Suppressor macrophage treated with lipopolysaccharide for 4 hours (primary cell): ENCODE measurements around the gene ROBO1.

Experiments used
- DNase-seq: peaks from one replicate; pipeline ENCODE4 v3.0.0-alpha.2; 2020

ROBO1 gene

GRCh38 chr3:78659386-78659987 lies 1108.3 kb downstream of the ROBO1 start:
- peak; percentile 58 for DNase-seq

GRCh38 chr3:78647726-78648125 lies 1120.1 kb downstream of the ROBO1 start:
- DNase-seq: no peak

GRCh38 chr3:78645628-78646310 lies 1122.0 kb downstream of the ROBO1 start:
- DNase-seq: peak; percentile 67

DNA sequence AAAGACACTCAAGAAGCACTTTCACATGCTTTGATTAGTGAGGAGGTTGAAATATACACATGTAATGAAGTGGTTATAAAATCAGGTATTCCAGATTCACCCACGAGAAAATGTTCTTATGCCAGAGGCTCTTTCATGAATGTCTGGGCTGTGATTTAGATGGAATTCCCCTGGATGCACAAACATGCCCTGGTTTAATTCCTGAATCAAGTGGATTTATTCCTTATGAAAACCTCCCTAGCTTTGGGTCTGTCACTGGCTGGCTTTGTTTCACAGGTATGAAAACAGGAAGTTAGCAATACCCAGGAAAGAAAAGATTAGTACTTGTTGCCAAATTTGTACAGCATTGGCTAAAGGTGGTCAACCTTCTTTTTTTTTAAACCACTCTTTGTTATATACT lies 1123.0 kb downstream of the ROBO1 start:
- no peak for DNase-seq

DNA sequence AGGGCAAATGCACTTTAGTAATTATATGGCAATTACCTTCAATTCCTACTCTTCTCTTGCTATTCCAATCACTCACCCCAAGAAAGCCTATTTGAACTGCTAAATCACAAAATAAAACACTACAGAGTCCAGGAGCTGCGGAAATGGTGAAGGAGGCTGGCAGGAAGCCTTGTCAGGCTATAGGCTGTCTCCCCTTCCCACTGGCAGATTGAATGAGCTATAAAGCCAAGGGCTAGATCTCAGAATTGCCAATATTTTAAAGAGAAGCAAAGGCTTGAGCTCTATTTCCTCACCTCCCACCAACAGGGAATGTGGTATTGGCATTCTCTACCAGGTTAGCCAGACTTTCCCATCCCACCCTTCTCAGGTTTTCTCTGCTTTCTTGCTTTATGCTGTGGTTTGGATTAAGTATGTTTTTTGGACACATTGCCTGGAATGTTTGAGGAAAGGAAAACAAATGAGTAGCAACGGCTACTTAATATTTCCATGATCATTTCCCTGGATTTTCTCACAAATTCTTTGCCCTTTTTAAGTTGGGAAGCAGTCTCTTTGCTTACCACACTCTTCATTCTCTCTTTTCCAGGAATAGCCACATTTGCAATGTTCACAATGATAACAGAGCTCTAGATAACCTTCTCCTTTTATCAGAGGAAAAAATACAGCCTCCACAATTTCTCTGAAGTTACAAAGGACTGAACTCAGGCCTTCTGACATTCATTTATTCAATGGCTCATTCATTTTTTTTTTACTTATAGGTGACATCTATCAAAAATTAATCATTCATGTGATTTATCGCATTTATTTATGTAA lies 1125.4 kb downstream of the ROBO1 start:
- DNase-seq: no peak

GRCh38 chr3:78641703-78642102 lies 1126.1 kb downstream of the ROBO1 start:
- no peak for DNase-seq

- no peak for DNase-seq
These were observed 1133.5 kb downstream of the ROBO1 start for GRCh38 chr3:78634316-78634715.

DNA sequence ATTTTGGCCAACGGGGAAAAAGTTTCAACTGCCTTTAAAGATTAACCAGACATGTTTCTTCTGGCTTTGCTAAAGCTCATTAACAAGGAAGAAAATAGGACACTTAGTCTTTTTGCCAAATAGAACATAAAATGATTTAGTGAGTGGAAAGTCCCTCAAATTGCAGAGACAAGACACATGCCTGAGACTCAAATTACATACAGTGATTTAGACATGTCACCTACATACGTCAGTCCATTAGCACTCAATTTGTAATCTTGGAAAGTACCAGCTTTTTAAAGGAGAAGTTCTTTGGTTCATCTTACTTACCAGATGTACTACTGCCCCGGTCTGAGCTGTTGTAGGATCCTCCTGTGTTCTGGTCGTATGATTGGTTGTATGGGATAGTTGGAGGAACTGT lies 1134.2 kb downstream of the ROBO1 start:
- no peak for DNase-seq

DNA sequence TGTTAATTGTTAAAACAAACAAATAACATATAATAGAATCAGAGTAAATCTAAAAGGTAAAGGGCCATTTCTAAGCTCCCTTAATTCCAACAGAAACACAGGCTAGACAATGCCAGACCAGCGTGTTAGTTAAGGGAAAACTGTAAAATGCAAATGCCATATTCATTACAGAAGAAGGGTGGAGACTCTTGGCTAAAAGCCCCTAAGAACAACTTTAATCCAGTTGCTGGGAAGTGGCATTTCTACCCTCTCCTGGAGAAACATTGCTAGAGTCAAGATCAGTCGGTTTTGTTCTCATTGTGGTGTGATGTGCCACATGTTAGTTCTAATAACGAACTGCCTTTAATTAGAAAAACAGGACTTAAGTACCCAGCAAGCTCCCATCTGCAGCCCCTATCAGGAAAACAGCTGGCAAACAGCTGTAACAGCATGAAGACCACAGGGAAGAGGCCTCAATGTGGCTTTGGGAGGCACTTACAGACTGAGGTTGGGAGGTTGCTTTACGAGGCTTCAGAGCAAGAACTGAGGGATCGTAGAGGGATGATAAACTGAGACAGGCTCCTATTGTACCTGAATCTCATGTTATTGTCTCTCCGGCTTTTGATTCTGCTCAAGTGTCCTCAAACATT lies 1134.8 kb downstream of the ROBO1 start:
- no peak for DNase-seq

DNA sequence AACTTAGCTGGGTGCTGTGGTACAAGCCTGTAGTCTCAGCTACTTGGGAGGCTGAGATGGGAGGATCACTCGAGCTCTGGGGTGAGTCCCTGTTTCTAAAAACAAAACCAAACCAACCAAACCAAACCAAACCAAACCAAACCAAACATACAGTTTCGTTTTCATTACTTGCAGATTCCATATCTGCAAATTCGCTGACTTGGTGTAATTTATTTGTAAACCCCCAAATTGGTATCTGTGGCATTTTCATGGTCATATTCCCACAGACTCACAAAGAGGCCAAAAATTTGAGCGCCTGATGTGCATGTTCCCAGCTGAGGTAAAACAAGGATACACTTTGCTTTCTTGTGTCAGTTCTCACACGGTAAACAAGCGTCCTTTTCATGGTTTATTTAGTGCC lies 1138.3 kb downstream of the ROBO1 start:
- DNase-seq: no peak

- DNase-seq: no peak
These were observed 1146.6 kb downstream of the ROBO1 start for GRCh38 chr3:78621061-78621716.

GRCh38 chr3:78614486-78614885 lies 1153.3 kb downstream of the ROBO1 start:
- DNase-seq: no peak

DNA sequence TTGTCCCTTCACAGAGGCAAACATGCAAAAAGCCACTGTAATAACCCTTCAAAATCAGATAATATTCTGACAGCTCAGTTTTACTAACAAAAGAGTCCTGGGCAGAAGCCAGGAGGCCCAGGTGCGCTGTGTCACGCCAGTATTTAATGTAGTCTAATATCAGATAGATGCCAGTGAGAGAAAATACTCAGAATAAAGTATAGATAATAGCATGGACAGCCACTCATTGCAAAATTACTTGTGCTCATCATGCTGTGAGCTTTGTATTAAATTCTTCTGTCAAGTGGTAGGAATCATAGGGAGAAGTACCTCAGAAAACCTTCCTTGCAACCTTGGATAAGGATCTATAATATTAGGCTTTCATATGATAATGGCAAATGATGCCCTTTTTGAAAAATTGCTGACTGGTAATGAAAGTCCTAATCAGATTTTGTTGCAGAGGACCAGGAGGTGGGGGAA lies 1154.3 kb downstream of the ROBO1 start:
- no peak for DNase-seq

GRCh38 chr3:78611278-78611677 lies 1156.5 kb downstream of the ROBO1 start:
- no peak for DNase-seq

GRCh38 chr3:78610462-78611125 lies 1157.2 kb downstream of the ROBO1 start:
- DNase-seq: no peak

DNA sequence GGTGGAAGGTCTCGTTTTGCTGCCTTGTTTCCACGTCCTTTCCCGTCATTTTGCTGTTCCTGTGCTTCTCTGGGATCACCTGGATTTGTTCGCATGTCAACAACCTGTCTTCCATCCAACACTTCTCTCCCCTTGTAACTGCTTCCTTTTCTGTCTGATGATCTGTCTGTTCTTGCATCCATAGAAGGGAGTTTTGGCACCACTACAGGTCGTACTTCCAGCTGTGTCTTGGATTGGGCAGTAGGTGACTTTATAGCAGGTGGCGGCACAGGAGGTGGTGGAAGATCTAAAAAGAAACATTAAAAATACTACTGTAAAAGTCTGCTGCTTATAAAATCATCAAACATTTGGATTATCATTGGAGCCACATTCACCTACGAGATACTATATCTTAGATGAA lies 1161.0 kb downstream of the ROBO1 start:
- no peak for DNase-seq

DNA sequence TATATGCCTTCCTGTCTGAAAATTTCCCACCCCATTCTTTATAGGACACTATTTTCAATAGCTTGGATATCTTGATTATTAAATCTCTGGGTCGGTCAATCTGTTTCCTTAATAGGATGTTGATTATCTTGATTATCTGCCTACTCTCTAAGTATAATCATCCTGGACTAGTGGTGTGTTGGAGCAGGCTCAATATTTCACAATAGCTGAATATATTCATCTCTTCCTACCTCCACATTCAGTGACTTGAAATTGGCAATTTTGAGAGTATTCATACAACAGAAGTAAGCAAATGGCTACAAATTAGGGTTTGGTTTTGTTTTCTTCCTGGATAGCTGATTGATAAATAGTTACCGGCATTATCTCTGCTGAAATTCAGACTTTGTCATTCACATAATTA lies 1162.6 kb downstream of the ROBO1 start:
- no peak for DNase-seq

DNA sequence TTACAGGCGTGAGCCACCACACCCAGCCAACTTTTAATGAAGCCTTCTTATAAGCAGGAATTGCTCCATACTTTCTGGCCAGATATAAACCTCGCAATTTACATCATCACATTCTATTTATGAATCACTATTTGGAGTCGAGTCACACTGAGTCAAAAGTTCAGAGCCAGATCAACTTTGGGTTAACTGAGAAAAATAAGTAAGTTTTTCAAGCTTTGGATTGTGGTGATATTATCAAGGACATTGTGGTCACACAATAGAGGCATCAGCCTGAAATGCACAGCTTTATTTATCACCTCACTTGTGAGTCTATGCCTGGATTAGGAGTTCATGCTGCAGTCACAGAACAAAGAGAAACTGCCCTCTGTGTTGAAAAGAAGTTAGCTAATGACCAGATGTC lies 1163.5 kb downstream of the ROBO1 start:
- no peak for DNase-seq

- DNase-seq: no peak
These were observed 1166.5 kb downstream of the ROBO1 start for GRCh38 chr3:78601249-78601648.

- DNase-seq: no peak
These were observed 1178.0 kb downstream of the ROBO1 start for GRCh38 chr3:78589778-78590177.

- no peak for DNase-seq
These were observed 1178.7 kb downstream of the ROBO1 start for GRCh38 chr3:78588906-78589621.

DNA sequence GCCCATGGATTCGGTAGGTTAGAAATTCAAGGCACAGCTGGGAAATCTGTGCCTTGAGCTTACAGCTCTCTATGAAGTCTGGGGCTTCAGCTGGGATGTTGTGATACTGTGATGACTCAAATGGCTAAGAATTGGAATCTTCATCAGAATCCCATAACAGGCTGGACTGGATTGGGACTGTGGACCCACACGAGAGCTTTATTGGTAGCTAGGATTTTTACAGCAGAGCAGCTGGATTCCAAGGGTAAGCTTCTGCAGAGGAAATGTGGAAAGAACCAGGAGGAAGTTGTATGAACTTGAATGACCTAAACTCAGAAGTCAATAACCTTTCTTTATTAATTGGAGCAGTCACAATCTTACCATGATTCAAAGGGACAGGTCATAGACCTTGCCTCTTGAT lies 1187.1 kb downstream of the ROBO1 start:
- no peak for DNase-seq
